ENCODE results near the gene ADH1A. TPM values are rescaled to one million over a fixed set of nuclear protein-coding genes. Genes with fewer than 3 reads are reported as not detected.

Gene ADH1A
- total RNA-seq, 1 experiment from 2014 or later: not detected

- ChIA-PET POLR2A (no interaction called here), CTCF (no interaction called here), RAD21 (ENCODE audit: low non-redundant PET in 1 of 2, low total read pairs in 2 of 2, uncharacterized antibody in 2 of 2, unreplicated experiment in 2 of 2) (no interaction called here)
- Histone ChIP-seq H3K27ac (ENCODE audit: low read depth, low read length) (no peak overlapping the region), H3K4me2 (ENCODE audit: low read length) (no peak overlapping the region), H3K36me3 (ENCODE audit: control insufficient read depth in 1 of 2, insufficient read depth in 2 of 2, low read length in 2 of 2) (no peaks in the 10 kb centered on the region), H3K4me1 (ENCODE audit: control insufficient read depth in 1 of 2, insufficient read depth in 2 of 2, low read length in 2 of 2) (no peaks in the 10 kb centered on the region), H3K79me2 (ENCODE audit: insufficient read depth, low read length) (no peaks in the 10 kb centered on the region), H3K27me3 (ENCODE audit: insufficient read depth, low read length) (no peaks in the 10 kb centered on the region), H3K9me3 (ENCODE audit: control insufficient read depth in 1 of 2, insufficient read depth in 1 of 2, low read depth in 1 of 2, low read length in 2 of 2) (no peaks in the 10 kb centered on the region), H3K9me2 (ENCODE audit: insufficient read depth) (no peaks in the 10 kb centered on the region), H2AFZ (ENCODE audit: low read depth, low read length, poor library complexity, severe bottlenecking) (no peak overlapping the region), H3K9ac (ENCODE audit: low read length) (no peak overlapping the region), H4K20me1 (ENCODE audit: insufficient read depth) (no peaks in the 10 kb centered on the region; the same call in 1 of the 2 replicates), H3K4me3 (replicated peaks in 1 of 2; ENCODE audit: low read depth in 1 of 2, low read length in 2 of 2) (no peak overlapping the region)
- BruUV-seq (replicated peaks): no TSS peak
- no peak for ATAC-seq
- TF ChIP-seq ELF1 (IDR thresholded peaks at IDR 0.05; ENCODE audit: borderline replicate concordance, low read depth) (no peak), CBX3 (IDR thresholded peaks at IDR 0.05; ENCODE audit: low read depth) (no peak), EZH2 (IDR thresholded peaks at IDR 0.05) (no peak), ZBTB33 (IDR thresholded peaks at IDR 0.05; ENCODE audit: extremely low read depth, insufficient replicate concordance, low read length) (no peak), TCF7L2 (IDR thresholded peaks at IDR 0.05; ENCODE audit: borderline replicate concordance, extremely low read depth, insufficient read depth, insufficient read length) (no peak), FOSL1 (IDR thresholded peaks at IDR 0.05; ENCODE audit: low read depth) (no peak), SRF (IDR thresholded peaks at IDR 0.05; ENCODE audit: low read depth) (no peak), POLR2AphosphoS5 (IDR thresholded peaks at IDR 0.05; ENCODE audit: low read depth, low read length) (no peak), ZNF274 (IDR thresholded peaks at IDR 0.05; ENCODE audit: low read depth, low read length) (no peak), SP1 (IDR thresholded peaks at IDR 0.05; ENCODE audit: low read depth) (no peak), SIN3A (IDR thresholded peaks at IDR 0.05; ENCODE audit: low read depth) (no peak), POLR2A (IDR thresholded peaks at IDR 0.05; ENCODE audit: borderline replicate concordance, extremely low read depth, insufficient read depth, insufficient read length) (no peak), EZH2phosphoT487 (IDR thresholded peaks at IDR 0.05; ENCODE audit: borderline replicate concordance) (no peak), YY1 (IDR thresholded peaks at IDR 0.05; ENCODE audit: extremely low read depth, insufficient replicate concordance, low read depth, low read length) (no peak), CEBPB (IDR thresholded peaks at IDR 0.05; ENCODE audit: low read depth) (no peak)
- TF ChIP-seq, protein P1, sequence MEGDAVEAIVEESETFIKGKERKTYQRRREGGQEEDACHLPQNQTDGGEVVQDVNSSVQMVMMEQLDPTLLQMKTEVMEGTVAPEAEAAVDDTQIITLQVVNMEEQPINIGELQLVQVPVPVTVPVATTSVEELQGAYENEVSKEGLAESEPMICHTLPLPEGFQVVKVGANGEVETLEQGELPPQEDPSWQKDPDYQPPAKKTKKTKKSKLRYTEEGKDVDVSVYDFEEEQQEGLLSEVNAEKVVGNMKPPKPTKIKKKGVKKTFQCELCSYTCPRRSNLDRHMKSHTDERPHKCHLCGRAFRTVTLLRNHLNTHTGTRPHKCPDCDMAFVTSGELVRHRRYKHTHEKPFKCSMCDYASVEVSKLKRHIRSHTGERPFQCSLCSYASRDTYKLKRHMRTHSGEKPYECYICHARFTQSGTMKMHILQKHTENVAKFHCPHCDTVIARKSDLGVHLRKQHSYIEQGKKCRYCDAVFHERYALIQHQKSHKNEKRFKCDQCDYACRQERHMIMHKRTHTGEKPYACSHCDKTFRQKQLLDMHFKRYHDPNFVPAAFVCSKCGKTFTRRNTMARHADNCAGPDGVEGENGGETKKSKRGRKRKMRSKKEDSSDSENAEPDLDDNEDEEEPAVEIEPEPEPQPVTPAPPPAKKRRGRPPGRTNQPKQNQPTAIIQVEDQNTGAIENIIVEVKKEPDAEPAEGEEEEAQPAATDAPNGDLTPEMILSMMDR (IDR thresholded peaks at IDR 0.05 in 2 of 3, conservative IDR thresholded peaks at IDR 0.05 in 1 of 3; ENCODE audit: borderline replicate concordance in 1 of 3, insufficient read depth in 1 of 3, low read depth in 2 of 3, low read length in 2 of 3): no peak
- TF ChIP-seq, protein P2, sequence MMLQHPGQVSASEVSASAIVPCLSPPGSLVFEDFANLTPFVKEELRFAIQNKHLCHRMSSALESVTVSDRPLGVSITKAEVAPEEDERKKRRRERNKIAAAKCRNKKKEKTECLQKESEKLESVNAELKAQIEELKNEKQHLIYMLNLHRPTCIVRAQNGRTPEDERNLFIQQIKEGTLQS (IDR thresholded peaks at IDR 0.05): no peak
- TF ChIP-seq, protein P3, sequence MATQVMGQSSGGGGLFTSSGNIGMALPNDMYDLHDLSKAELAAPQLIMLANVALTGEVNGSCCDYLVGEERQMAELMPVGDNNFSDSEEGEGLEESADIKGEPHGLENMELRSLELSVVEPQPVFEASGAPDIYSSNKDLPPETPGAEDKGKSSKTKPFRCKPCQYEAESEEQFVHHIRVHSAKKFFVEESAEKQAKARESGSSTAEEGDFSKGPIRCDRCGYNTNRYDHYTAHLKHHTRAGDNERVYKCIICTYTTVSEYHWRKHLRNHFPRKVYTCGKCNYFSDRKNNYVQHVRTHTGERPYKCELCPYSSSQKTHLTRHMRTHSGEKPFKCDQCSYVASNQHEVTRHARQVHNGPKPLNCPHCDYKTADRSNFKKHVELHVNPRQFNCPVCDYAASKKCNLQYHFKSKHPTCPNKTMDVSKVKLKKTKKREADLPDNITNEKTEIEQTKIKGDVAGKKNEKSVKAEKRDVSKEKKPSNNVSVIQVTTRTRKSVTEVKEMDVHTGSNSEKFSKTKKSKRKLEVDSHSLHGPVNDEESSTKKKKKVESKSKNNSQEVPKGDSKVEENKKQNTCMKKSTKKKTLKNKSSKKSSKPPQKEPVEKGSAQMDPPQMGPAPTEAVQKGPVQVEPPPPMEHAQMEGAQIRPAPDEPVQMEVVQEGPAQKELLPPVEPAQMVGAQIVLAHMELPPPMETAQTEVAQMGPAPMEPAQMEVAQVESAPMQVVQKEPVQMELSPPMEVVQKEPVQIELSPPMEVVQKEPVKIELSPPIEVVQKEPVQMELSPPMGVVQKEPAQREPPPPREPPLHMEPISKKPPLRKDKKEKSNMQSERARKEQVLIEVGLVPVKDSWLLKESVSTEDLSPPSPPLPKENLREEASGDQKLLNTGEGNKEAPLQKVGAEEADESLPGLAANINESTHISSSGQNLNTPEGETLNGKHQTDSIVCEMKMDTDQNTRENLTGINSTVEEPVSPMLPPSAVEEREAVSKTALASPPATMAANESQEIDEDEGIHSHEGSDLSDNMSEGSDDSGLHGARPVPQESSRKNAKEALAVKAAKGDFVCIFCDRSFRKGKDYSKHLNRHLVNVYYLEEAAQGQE (IDR thresholded peaks at IDR 0.05; ENCODE audit: low read depth): no peak
- TF ChIP-seq, protein P4, sequence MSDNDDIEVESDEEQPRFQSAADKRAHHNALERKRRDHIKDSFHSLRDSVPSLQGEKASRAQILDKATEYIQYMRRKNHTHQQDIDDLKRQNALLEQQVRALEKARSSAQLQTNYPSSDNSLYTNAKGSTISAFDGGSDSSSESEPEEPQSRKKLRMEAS (IDR thresholded peaks at IDR 0.05): no peak
- no peak for DNase-seq (ENCODE audit: low read depth, low spot score)
- intact Hi-C loops (cut with micrococcal nuclease): no loop called here
Observed at GRCh38 chr4:99252746-99253145, 38.0 kb downstream of the ADH1A start.

Data from HCT116 (cell line).